HG02571 (cell line): ENCODE data around the gene LIPI.
"Not testable (repeated sequence)": the region's sequence is repeated elsewhere in the genome, so short reads cannot be mapped to it uniquely, and the experiment has no call there.

ENCODE experiments used
- ATAC-seq: cut with Tn5 transposase; IDR thresholded peaks from one replicate; pipeline ENCODE4 v1.9.1; 2021; ENCODE audit warnings: mild to moderate bottlenecking, moderate library complexity; ENCODE audit not compliant: unreplicated experiment

Gene LIPI

GRCh38 chr21:14210738-14211137 is at the start of gene LIPI:
TSS of gene LIPI (minus strand) at chr21:14210955. CDS start at chr21:14210845, 110 bp downstream.
- no peak for ATAC-seq

- ATAC-seq, result no peak
These were observed 49.5 kb upstream of the LIPI start for GRCh38 chr21:14260174-14260764.

- ATAC-seq, result no peak
These were observed 49.0 kb upstream of the LIPI start for GRCh38 chr21:14259747-14260146.

- ATAC-seq, result no peak
These were observed 40.6 kb upstream of the LIPI start for GRCh38 chr21:14251336-14251735.

- ATAC-seq, result no peak
These were observed 35.0 kb upstream of the LIPI start for GRCh38 chr21:14245711-14246110.

- ATAC-seq, result no peak
These were observed 34.2 kb upstream of the LIPI start for GRCh38 chr21:14244911-14245310.

GRCh38 chr21:14243874-14244273 is 33.1 kb upstream of the LIPI start:
- ATAC-seq, result no peak

GRCh38 chr21:14243461-14243860 is 32.7 kb upstream of the LIPI start:
- ATAC-seq, result no peak

- ATAC-seq, result no peak
These were observed 30.5 kb upstream of the LIPI start for GRCh38 chr21:14241297-14241696.

GRCh38 chr21:14239281-14239680 is 28.5 kb upstream of the LIPI start:
- ATAC-seq, result no peak

- ATAC-seq, result no peak
These were observed 25.4 kb upstream of the LIPI start for GRCh38 chr21:14236180-14236579.

- ATAC-seq, result no peak
These were observed 24.3 kb upstream of the LIPI start for GRCh38 chr21:14235101-14235500.

GRCh38 chr21:14229399-14229798 is 18.6 kb upstream of the LIPI start:
- ATAC-seq, result no peak

- ATAC-seq, result no peak
These were observed 12.6 kb upstream of the LIPI start for GRCh38 chr21:14223365-14223764.

GRCh38 chr21:14215971-14216641 is 5.4 kb upstream of the LIPI start, which contains the start of gene RBM11:
TSS of gene RBM11 (plus strand) at chr21:14216157. CDS start at chr21:14216187, 30 bp downstream.
- peak; percentile 92 for ATAC-seq

GRCh38 chr21:14213164-14213563 is 2.4 kb upstream of the LIPI start:
- ATAC-seq, result no peak

GRCh38 chr21:14206222-14206621 is 4.5 kb downstream of the LIPI start:
- ATAC-seq, result no peak

- ATAC-seq, result not testable (repeated sequence)
These were observed 44.1 kb downstream of the LIPI start for GRCh38 chr21:14166463-14167223.

- no peak for ATAC-seq
These were observed 66.8 kb downstream of the LIPI start for GRCh38 chr21:14143999-14144398.

- ATAC-seq, result no peak
These were observed 86.5 kb downstream of the LIPI start for GRCh38 chr21:14124266-14124665.

GRCh38 chr21:14121719-14122118 is 89.0 kb downstream of the LIPI start:
- ATAC-seq, result no peak
